Skin of body (tissue), 2 donors: ENCODE results near the gene PGBD5. TPM values are rescaled to one million over a fixed set of nuclear protein-coding genes. Genes with fewer than 3 reads are reported as not detected.

Experiments
- DNase-seq: peaks from one replicate; lab custom pipeline; 2025; lab: John Stamatoyannopoulos, UW
- total RNA-seq: library from RNA; depleted of rRNA; stranded (reverse); fragments of >200 nt; gene quantifications from one replicate; pipeline ENCODE4 v1.2.3, GENCODE V29; 2014

PGBD5 gene
- total RNA-seq, 1 donor from 2014 or later, result 2.7 TPM

- no peak for DNase-seq
These were observed 98.9 kb downstream of the PGBD5 start for GRCh38 chr1:230326971-230327891.

GRCh38 chr1:230323686-230324085, 102.4 kb downstream of the PGBD5 start:
- no peak for DNase-seq

GRCh38 chr1:230322967-230323547, 103.1 kb downstream of the PGBD5 start:
- DNase-seq, result no peak

GRCh38 chr1:230322421-230322756, 103.7 kb downstream of the PGBD5 start:
- DNase-seq, result no peak

- no peak for DNase-seq
These were observed 104.3 kb downstream of the PGBD5 start for GRCh38 chr1:230321741-230322420.

GRCh38 chr1:230321341-230321740, 104.8 kb downstream of the PGBD5 start:
- no peak for DNase-seq

- no peak for DNase-seq
These were observed 105.3 kb downstream of the PGBD5 start for GRCh38 chr1:230320804-230321203.

- no peak for DNase-seq
These were observed 107.0 kb downstream of the PGBD5 start for GRCh38 chr1:230319014-230319747.

GRCh38 chr1:230317823-230318819, 108.0 kb downstream of the PGBD5 start:
- DNase-seq, result no peak

GRCh38 chr1:230316864-230317745, 109.0 kb downstream of the PGBD5 start:
- no peak for DNase-seq

GRCh38 chr1:230315099-230315498, 111.0 kb downstream of the PGBD5 start:
- DNase-seq, result no peak

GRCh38 chr1:230314142-230314470, 112.0 kb downstream of the PGBD5 start:
- no peak for DNase-seq

GRCh38 chr1:230313453-230314141, 112.5 kb downstream of the PGBD5 start:
- DNase-seq, result no peak

GRCh38 chr1:230312676-230313075, 113.5 kb downstream of the PGBD5 start:
- no peak for DNase-seq

GRCh38 chr1:230310381-230311163, 115.6 kb downstream of the PGBD5 start:
- DNase-seq, result peak; percentile 42

- no peak for DNase-seq
These were observed 116.4 kb downstream of the PGBD5 start for GRCh38 chr1:230309646-230310177.

GRCh38 chr1:230308821-230309220, 117.3 kb downstream of the PGBD5 start:
- no peak for DNase-seq

GRCh38 chr1:230308039-230308438, 118.1 kb downstream of the PGBD5 start:
- DNase-seq, result no peak
